DOHH2 (cell line): ENCODE measurements around the gene HMGCL.

Experiments used
- CTCF ChIP-seq: fragments of 200-600 bp; sonication (generic); IDR thresholded peaks from one replicate; pipeline ENCODE4 v1.5.1; 2014; ENCODE audit warnings: antibody characterized with exemption, mild to moderate bottlenecking, low read depth, low read length; ENCODE audit not compliant: poor library complexity, severe bottlenecking
- EZH2phosphoT487 ChIP-seq: fragments of 200-600 bp; sonication (generic); IDR thresholded peaks from 2 replicates; pipeline ENCODE4 v1.6.1; 2017; ENCODE audit warnings: borderline replicate concordance, mild to moderate bottlenecking, antibody characterized with exemption, low read length, moderate library complexity, mixed read lengths

GRCh38 chr1:23759277-23759676 lies 66.0 kb downstream of the HMGCL start:
- TF ChIP-seq EZH2phosphoT487: no peak
- no peak for TF ChIP-seq CTCF
